Astrocyte of the cerebellum (primary cell): Measurements from ENCODE around the gene DHRS9.
A peak's percentile ranks its signal among the peaks of the same experiment; 100 is the strongest.

Source experiments
- DNase-seq: peaks from one replicate; pipeline ENCODE4 v3.0.0-alpha.2; 2011; ENCODE audit warnings: low read depth
- H3K4me3 ChIP-seq: 2 replicates; pipeline ENCODE4 v1.5.1; 2011; ENCODE audit warnings: mild to moderate bottlenecking, low read depth, low read length, moderate library complexity
- in situ Hi-C: cut with HindIII; loops from 2 replicates; pipeline ENCODE4 v1.10.0; 2017; ENCODE audit warnings: low sequenced_read_pairs
- TF ChIP-seq, protein P1 (sequence below): IDR thresholded peaks from 2 replicates; pipeline ENCODE4 v1.5.1; 2012; ENCODE audit warnings: low read length, low read depth, moderate library complexity, mild to moderate bottlenecking; ENCODE audit errors: missing control alignments

Gene DHRS9

DNA sequence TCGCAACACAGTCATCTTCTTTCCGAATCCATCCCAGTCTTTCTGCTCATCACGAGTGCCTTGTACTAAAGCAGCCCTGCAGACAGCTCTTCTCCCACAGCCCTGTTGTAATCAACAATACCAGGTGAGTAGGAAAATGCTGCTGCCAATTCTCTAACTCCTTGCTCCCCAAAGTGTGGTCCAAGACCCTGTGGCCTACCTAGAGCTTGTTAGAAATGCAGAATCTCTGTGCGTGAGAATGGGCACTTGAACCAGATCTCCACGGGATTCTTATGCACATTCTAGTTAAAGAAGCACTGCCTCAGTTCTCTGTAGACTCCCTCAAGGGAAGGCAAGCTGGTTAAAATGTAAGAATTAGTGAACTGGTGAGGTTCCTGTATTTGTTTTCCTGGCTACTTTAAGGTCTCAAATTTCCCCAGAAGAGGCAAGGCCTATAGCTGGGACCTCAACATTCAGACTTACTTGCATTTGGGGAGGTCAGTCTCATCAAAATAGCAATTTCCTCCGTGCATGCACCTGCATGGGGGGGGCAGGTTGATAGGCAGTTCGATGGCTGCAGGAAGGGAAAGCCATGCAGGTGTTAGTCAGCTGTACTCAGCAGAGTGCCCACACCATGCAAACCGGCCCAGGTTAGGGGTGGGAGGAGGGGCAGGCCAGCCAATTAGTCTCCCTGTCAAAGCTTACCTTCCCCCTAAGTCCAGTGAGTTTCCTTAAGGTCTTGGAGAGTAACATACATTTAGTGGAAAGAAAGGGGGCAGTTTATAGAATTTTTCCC, 70.8 kb downstream of the DHRS9 start:
- TF ChIP-seq, protein P1, sequence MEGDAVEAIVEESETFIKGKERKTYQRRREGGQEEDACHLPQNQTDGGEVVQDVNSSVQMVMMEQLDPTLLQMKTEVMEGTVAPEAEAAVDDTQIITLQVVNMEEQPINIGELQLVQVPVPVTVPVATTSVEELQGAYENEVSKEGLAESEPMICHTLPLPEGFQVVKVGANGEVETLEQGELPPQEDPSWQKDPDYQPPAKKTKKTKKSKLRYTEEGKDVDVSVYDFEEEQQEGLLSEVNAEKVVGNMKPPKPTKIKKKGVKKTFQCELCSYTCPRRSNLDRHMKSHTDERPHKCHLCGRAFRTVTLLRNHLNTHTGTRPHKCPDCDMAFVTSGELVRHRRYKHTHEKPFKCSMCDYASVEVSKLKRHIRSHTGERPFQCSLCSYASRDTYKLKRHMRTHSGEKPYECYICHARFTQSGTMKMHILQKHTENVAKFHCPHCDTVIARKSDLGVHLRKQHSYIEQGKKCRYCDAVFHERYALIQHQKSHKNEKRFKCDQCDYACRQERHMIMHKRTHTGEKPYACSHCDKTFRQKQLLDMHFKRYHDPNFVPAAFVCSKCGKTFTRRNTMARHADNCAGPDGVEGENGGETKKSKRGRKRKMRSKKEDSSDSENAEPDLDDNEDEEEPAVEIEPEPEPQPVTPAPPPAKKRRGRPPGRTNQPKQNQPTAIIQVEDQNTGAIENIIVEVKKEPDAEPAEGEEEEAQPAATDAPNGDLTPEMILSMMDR, result no peak
- no peak for DNase-seq
- in situ Hi-C loops, result no loop called here
- H3K4me3 ChIP-seq, result no peak overlapping the region

DNA sequence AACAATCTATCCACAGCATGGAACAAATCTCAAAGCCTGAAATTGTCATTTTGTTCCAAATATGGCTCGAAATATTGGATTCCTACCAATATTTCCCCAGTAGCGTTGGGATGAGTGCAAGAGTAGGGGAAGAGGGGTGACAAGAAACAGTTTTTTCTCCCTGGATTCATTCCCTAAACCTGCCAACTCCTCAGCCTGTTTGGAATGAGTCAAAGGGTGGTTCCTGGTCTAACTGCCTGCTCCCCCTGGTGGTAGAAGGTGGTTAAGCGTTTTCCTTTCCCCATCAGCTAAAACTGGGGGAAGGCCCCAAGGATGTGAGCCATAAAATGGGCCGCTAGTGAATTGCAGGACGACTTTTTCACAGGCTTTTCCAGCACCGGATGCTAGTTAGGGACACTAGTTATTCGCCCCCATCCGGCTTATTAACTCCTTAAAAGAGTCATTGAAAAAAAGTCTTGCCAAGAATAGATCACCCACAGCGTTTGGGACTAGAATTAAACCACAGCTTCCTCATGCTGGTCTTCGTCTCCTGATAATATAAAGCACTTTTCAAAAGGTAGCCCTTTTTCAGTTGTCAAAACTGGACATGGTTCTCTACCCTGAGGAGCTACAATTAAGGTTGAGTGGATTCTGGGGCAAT, 72.5 kb downstream of the DHRS9 start:
- H3K4me3 ChIP-seq, result no peak overlapping the region
- TF ChIP-seq, protein P1, result peak; percentile 95
- in situ Hi-C loops, result no loop called here
- peak; percentile 35 for DNase-seq

DNA sequence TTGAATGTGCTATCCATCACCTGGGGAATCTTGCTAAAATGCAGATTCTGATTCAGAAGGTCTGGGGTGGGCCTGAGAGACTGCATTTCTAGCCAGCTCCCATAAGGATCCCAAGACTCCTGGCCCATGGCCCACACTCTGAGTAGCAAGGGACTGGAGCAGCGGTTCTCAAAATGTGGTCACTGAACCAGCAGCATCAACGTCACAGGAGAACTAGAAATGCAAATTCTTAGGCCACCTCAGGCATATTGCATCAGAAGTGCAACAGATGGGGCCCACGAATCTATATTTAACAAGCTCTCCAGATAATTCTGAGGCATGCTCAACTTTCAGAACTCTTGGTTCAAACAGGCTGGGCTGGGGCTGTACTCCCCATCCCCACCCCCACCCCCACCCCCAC, 74.6 kb downstream of the DHRS9 start:
- no peak overlapping the region for H3K4me3 ChIP-seq
- in situ Hi-C loops, result no loop called here
- no peak for DNase-seq
- TF ChIP-seq, protein P1, result no peak
